Stimulated activated CD4-positive, alpha-beta T cell treated with anti-CD3 and anti-CD28 coated beads, Interleukin-12 subunit alpha, Interleukin-12 subunit beta, amount 100 ng/mL, for 24 hours (primary cell): ENCODE results near the gene NR2F6.

ENCODE experiments used
- DNase-seq, 2 experiments: peaks; one replicate each; pipeline ENCODE4 v3.0.0-alpha.2; 2020; ENCODE audit warnings: low read depth in 2 of 2

NR2F6 gene

GRCh38 chr19:17263712-17264640, 18.3 kb upstream of the NR2F6 start:
- DNase-seq: no peak

- DNase-seq: no peak
Observed at GRCh38 chr19:17262557-17262956, 16.8 kb upstream of the NR2F6 start.

GRCh38 chr19:17260842-17261325, 15.2 kb upstream of the NR2F6 start:
- DNase-seq: peak; percentile 77 to 87

- no peak for DNase-seq
Observed at GRCh38 chr19:17259934-17260333, 14.2 kb upstream of the NR2F6 start.

- DNase-seq: no peak
Observed at GRCh38 chr19:17259118-17259780, 13.5 kb upstream of the NR2F6 start.

GRCh38 chr19:17256130-17256529, 10.4 kb upstream of the NR2F6 start:
- DNase-seq: no peak

GRCh38 chr19:17255150-17255621, 9.5 kb upstream of the NR2F6 start:
- DNase-seq: no peak

GRCh38 chr19:17254636-17255035, 8.9 kb upstream of the NR2F6 start:
- no peak for DNase-seq

- DNase-seq: no peak
Observed at GRCh38 chr19:17249887-17250548, 4.3 kb upstream of the NR2F6 start.

- DNase-seq: no peak
Observed at GRCh38 chr19:17248011-17248776, 2.5 kb upstream of the NR2F6 start.

GRCh38 chr19:17246681-17247425, 1.1 kb upstream of the NR2F6 start:
- no peak for DNase-seq

- DNase-seq: no peak
Observed at GRCh38 chr19:17244618-17245534, 843 bp downstream of the NR2F6 start.

- no peak for DNase-seq
Observed at GRCh38 chr19:17243830-17244617, 1.7 kb downstream of the NR2F6 start.

GRCh38 chr19:17243211-17243829, 2.4 kb downstream of the NR2F6 start:
- DNase-seq: no peak

- DNase-seq: no peak
Observed at GRCh38 chr19:17242431-17243208, 3.1 kb downstream of the NR2F6 start.

GRCh38 chr19:17240826-17241399, 4.8 kb downstream of the NR2F6 start:
- DNase-seq: no peak

GRCh38 chr19:17240062-17240752, 5.5 kb downstream of the NR2F6 start:
- DNase-seq: no peak
